Keratinocyte (primary cell): Measurements from ENCODE around the gene USP19.

Experiments used
- CTCF ChIP-seq, 3 experiments: IDR thresholded peaks in 1 of 3; conservative IDR thresholded peaks in 1 of 3; optimal IDR thresholded peaks in 1 of 3; 2 replicates in 2 of 3; 3 replicates in 1 of 3; pipeline versions ENCODE3 to v1.5.1; 2011; ENCODE audit warnings: low read length in 3 of 3, mild to moderate bottlenecking in 3 of 3, moderate library complexity in 2 of 3, control low read depth in 1 of 3, inconsistent platforms in 1 of 3; ENCODE audit not compliant: insufficient read depth in 2 of 3; ENCODE audit errors: extremely low read depth in 1 of 3
- EZH2 ChIP-seq: IDR thresholded peaks from one replicate; pipeline ENCODE4 v1.6.1; 2012; ENCODE audit warnings: inconsistent platforms, mild to moderate bottlenecking, low read length, moderate library complexity

- TF ChIP-seq CTCF (optimal IDR thresholded peaks at IDR 0.05 in 1 of 3, IDR thresholded peaks at IDR 0.05 in 1 of 3, conservative IDR thresholded peaks at IDR 0.05 in 1 of 3; ENCODE audit: extremely low read depth in 1 of 3, insufficient read depth in 2 of 3, low read length in 3 of 3) = no peak
- no peak for TF ChIP-seq EZH2
Measured at GRCh38 chr3:49132437-49133225, 12.0 kb upstream of the USP19 start, which contains the start of gene LAMB2.
